HepG2 (cell line): ENCODE data around the gene EPHB4. TPM values are rescaled to one million over a fixed set of nuclear protein-coding genes. Genes with fewer than 3 reads are reported as not detected.

ENCODE experiments used
- AHR ChIP-seq: IDR thresholded peaks from 2 replicates; pipeline ENCODE4 v1.6.1; 2018; ENCODE audit warnings: missing genetic modification reagents, missing compliant biosample characterization
- ATF7-NPFF ChIP-seq: sonication (generic); formaldehyde crosslinking; IDR thresholded peaks from 2 replicates; pipeline ENCODE4 v1.8.1; 2023; ENCODE audit warnings: mild to moderate bottlenecking, low read depth, missing genetic modification reagents, moderate library complexity
- DMAP1 ChIP-seq: IDR thresholded peaks from 2 replicates; pipeline ENCODE4 v1.6.1; 2016
- EED ChIP-seq: sonication (generic); formaldehyde crosslinking; IDR thresholded peaks from 2 replicates; pipeline ENCODE4 v1.5.0; 2020; ENCODE audit warnings: mild to moderate bottlenecking, missing genetic modification reagents
- HOXA5 ChIP-seq: sonication (generic); formaldehyde crosslinking; IDR thresholded peaks from 2 replicates; pipeline ENCODE4 v1.4.0; 2020; ENCODE audit warnings: missing genetic modification reagents
- LRRFIP1 ChIP-seq: sonication (generic); formaldehyde crosslinking; conservative IDR thresholded peaks from 2 replicates; pipeline ENCODE4 v1.4.0; 2020; ENCODE audit warnings: missing genetic modification reagents
- PHF8 ChIP-seq: sonication (generic); formaldehyde crosslinking; IDR thresholded peaks from 2 replicates; pipeline ENCODE4 v1.5.0; 2020; ENCODE audit warnings: missing genetic modification reagents
- PRDM4 ChIP-seq: sonication (generic); formaldehyde crosslinking; IDR thresholded peaks from 2 replicates; pipeline ENCODE4 v1.9.0; 2021; ENCODE audit warnings: missing genetic modification reagents, borderline replicate concordance
- STAT5B ChIP-seq: sonication (generic); formaldehyde crosslinking; IDR thresholded peaks from 2 replicates; pipeline ENCODE4 v1.4.0; 2020; ENCODE audit warnings: missing genetic modification reagents
- UBTF ChIP-seq: sonication (generic); formaldehyde crosslinking; IDR thresholded peaks from 2 replicates; pipeline ENCODE4 v1.4.0; 2020; ENCODE audit warnings: mild to moderate bottlenecking, missing genetic modification reagents
- YEATS2 ChIP-seq: sonication (generic); formaldehyde crosslinking; IDR thresholded peaks from 2 replicates; pipeline ENCODE4 v1.4.0; 2020; ENCODE audit warnings: missing genetic modification reagents, borderline replicate concordance
- ZNF124 ChIP-seq: sonication (generic); formaldehyde crosslinking; IDR thresholded peaks from 2 replicates; pipeline ENCODE4 v1.4.0; 2020; ENCODE audit warnings: missing genetic modification reagents
- ZNF143 ChIP-seq: sonication (generic); formaldehyde crosslinking; IDR thresholded peaks from 2 replicates; pipeline ENCODE4 v1.4.0; 2020; ENCODE audit warnings: missing genetic modification reagents
- ZNF205 ChIP-seq: IDR thresholded peaks from 2 replicates; pipeline ENCODE4 v1.6.1; 2018; ENCODE audit warnings: missing biosample characterization, missing genetic modification reagents
- ZNF350 ChIP-seq: sonication (generic); formaldehyde crosslinking; IDR thresholded peaks from 2 replicates; pipeline ENCODE4 v1.4.0; 2020; ENCODE audit warnings: mild to moderate bottlenecking, low read depth, missing genetic modification reagents, borderline replicate concordance
- ZSCAN30 ChIP-seq: sonication (generic); formaldehyde crosslinking; IDR thresholded peaks from 2 replicates; pipeline ENCODE4 v1.5.0; 2020; ENCODE audit warnings: mild to moderate bottlenecking, missing genetic modification reagents
- polyA plus RNA-seq, 8 experiments: library from polyadenylated mRNA; depleted of rRNA in 3 of 8; stranded (reverse) in 7 of 8; unstranded in 1 of 8; fragments of >200 nt; fragmentation: Illumina TruSeq in 4 of 8; extraction: Trizol in 4 of 8; gene quantifications; 2 replicates each; pipeline versions ENCODE4 v1.2.1 to v1.2.3, GENCODE V29; 2011 to 2016; ENCODE audit warnings: low read depth in 4 of 8, missing spikeins in 1 of 8, mixed read lengths in 1 of 8; ENCODE audit not compliant: insufficient read depth in 1 of 8
- total RNA-seq, 5 experiments: library from RNA; depleted of rRNA; stranded (reverse); fragments of >200 nt; fragmentation: Illumina TruSeq; extraction: Trizol; gene quantifications; 2 replicates each; pipeline ENCODE4 v1.2.3, GENCODE V29; 2016; ENCODE audit warnings: low read depth in 1 of 5
- TF ChIP-seq, protein P1 (sequence below): sonication (generic); formaldehyde crosslinking; IDR thresholded peaks from 2 replicates; pipeline ENCODE4 v1.9.0; 2021; ENCODE audit warnings: missing genetic modification reagents, mild to moderate bottlenecking, borderline replicate concordance
- TF ChIP-seq, protein P2 (sequence below): IDR thresholded peaks from 2 replicates; pipeline ENCODE4 v1.6.1; 2018; ENCODE audit warnings: missing genetic modification reagents, mild to moderate bottlenecking, missing compliant biosample characterization

The EPHB4 gene
- total and polyA plus RNA-seq, 2 of the 13 experiments (the other 11 are each of a cell fraction or from before 2014, with no cell fraction given) = 61.4 to 69.6 TPM

DNA sequence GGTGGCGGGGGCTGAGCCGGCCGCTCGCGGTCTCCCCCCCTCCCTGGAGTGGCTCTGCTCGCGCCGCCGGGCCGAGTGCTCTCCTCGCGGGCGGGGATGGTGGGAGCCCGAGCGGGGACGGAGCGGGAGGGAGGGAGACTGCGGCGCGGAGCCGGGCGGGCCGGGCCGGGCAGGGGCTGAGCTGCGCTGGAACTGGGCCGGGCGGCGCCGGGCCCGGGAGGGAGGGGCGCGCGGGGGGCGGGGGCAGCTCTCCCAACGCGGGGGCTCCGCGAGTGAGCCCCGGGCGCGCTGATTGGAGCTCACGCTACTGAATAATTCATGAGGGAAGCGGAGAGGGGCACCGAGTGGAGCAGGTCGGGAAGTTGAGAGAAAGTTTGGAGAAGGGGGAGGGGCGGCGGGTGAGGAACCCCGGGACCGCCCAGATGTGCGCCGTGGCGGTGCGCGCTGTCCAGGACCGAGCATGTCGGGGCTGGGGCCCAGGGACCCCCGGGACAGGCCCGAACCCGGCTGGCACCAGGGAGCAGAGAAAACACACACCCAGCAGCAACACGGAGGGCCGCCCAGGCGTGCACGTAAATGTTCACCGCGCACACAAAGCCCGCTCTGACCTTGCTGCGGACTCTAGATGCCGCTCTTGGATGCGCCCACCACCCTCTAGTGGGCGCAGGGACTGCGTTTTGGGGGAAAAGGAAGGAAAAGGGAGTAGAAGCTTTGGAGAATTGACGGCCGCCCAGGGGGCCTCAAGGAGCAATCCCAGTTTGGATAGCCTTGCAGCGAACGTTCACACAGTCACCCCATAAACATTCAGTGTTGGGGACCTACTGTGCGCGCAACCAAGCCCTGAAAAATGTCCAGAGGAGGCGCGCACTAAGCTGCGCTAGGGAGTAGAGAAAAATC lies at the start of gene EPHB4 (continued):
- TF ChIP-seq, protein P1, sequence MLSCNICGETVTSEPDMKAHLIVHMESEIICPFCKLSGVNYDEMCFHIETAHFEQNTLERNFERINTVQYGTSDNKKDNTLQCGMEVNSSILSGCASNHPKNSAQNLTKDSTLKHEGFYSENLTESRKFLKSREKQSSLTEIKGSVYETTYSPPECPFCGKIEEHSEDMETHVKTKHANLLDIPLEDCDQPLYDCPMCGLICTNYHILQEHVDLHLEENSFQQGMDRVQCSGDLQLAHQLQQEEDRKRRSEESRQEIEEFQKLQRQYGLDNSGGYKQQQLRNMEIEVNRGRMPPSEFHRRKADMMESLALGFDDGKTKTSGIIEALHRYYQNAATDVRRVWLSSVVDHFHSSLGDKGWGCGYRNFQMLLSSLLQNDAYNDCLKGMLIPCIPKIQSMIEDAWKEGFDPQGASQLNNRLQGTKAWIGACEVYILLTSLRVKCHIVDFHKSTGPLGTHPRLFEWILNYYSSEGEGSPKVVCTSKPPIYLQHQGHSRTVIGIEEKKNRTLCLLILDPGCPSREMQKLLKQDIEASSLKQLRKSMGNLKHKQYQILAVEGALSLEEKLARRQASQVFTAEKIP = no peak
- TF ChIP-seq PHF8 (CRISPR knock-in tag) = peak; percentile 86
- peak; percentile 88 for TF ChIP-seq ZNF350 (CRISPR knock-in tag)
- TF ChIP-seq, protein P2, sequence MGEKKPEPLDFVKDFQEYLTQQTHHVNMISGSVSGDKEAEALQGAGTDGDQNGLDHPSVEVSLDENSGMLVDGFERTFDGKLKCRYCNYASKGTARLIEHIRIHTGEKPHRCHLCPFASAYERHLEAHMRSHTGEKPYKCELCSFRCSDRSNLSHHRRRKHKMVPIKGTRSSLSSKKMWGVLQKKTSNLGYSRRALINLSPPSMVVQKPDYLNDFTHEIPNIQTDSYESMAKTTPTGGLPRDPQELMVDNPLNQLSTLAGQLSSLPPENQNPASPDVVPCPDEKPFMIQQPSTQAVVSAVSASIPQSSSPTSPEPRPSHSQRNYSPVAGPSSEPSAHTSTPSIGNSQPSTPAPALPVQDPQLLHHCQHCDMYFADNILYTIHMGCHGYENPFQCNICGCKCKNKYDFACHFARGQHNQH (CRISPR knock-in tag) = peak; percentile 67; the same call in 1 of the 2 replicates
- TF ChIP-seq DMAP1 (CRISPR knock-in tag) = peak; percentile 64; the same call in 1 of the 2 replicates
- TF ChIP-seq LRRFIP1 = no peak; the same call in 1 of the 2 replicates
- TF ChIP-seq ZNF143 (CRISPR knock-in tag) = peak; percentile 64; the same call in 1 of the 2 replicates
- TF ChIP-seq ZNF124 = peak; percentile 65; the same call in 1 of the 2 replicates
- TF ChIP-seq ATF7-NPFF = no peak
- TF ChIP-seq ZNF205 (CRISPR knock-in tag) = peak; percentile 78
- TF ChIP-seq STAT5B (CRISPR knock-in tag) = no peak
- TF ChIP-seq UBTF = peak; percentile 77
- no peak for TF ChIP-seq ZSCAN30
- no peak for TF ChIP-seq HOXA5 (CRISPR knock-in tag)
- no peak for TF ChIP-seq EED
- TF ChIP-seq AHR (CRISPR knock-in tag) = 0 out of 2 replicates have a peak, but pooled peaks have one; percentile 61
- TF ChIP-seq PRDM4 (CRISPR knock-in tag) = no peak
- no peak for TF ChIP-seq YEATS2 (CRISPR knock-in tag)
